ENCODE results near the gene LAIR2.

Gene LAIR2

GRCh38 chr19:54536956-54537355 lies 34.3 kb downstream of the LAIR2 start:
- DNase-seq: no peak

- DNase-seq: no peak
These were observed 39.1 kb downstream of the LAIR2 start for GRCh38 chr19:54541712-54542111.

- no peak for DNase-seq
These were observed 46.2 kb downstream of the LAIR2 start for GRCh38 chr19:54548806-54549205.

GRCh38 chr19:54549224-54549623 lies 46.6 kb downstream of the LAIR2 start:
- DNase-seq: no peak

GRCh38 chr19:54551293-54551692 lies 48.7 kb downstream of the LAIR2 start:
- DNase-seq: no peak

GRCh38 chr19:54551950-54552912 lies 49.6 kb downstream of the LAIR2 start:
- no peak for DNase-seq

- DNase-seq: no peak
These were observed 50.3 kb downstream of the LAIR2 start for GRCh38 chr19:54552913-54553310.

GRCh38 chr19:54554006-54554405 lies 51.4 kb downstream of the LAIR2 start:
- DNase-seq: no peak

GRCh38 chr19:54554896-54555295 lies 52.3 kb downstream of the LAIR2 start:
- DNase-seq: no peak

- DNase-seq: no peak
These were observed 53.6 kb downstream of the LAIR2 start for GRCh38 chr19:54556194-54556593.

- no peak for DNase-seq
These were observed 55.7 kb downstream of the LAIR2 start for GRCh38 chr19:54558339-54558738.

All from NCI-H1048 (cell line).